ENCODE results near the gene KCNE1.
"Not testable (repeated sequence)": the region's sequence is repeated elsewhere in the genome, so short reads cannot be mapped to it uniquely, and the experiment has no call there.

- not testable (repeated sequence) for TF ChIP-seq CTCF, POLR2A, EP300, POLR2AphosphoS5 (IDR thresholded peaks at IDR 0.05)
Measured at GRCh38 chr21:34455628-34456027, 56.4 kb downstream of the KCNE1 start.
